ENCODE measurements around the gene MYO16. TPM values are rescaled to one million over a fixed set of nuclear protein-coding genes. Genes with fewer than 3 reads are reported as not detected.
A peak's percentile ranks its signal among the peaks of the same experiment; 100 is the strongest.

Gene MYO16
- total RNA-seq, 1 experiment from 2014 or later, result 0.36 TPM

DNA sequence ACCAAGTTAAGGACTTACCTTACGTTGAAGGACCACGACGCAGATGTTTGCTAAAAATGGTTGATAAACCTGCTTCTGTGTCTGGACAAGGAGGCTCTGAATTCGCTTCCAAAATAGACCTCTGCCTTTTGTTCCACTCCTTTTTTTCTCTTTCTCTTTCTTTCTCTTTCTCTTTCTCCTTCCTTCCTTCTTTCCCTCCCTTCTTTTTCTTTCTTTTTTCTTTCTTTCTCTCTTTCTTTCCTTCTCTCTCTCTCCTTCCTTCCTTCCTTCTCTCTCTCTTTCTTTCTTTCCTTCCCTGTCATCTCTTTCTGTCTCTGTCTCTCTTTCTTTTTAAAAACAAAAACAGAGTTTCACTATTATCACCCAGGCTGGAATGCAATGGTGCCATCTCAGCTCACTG, 290.7 kb downstream of the MYO16 start:
- Histone ChIP-seq H3K9me3 (no peaks in the 10 kb centered on the region), H3K36me3 (no peaks in the 10 kb centered on the region), H3K27me3 (no peaks in the 10 kb centered on the region), H3K4me3 (no peak overlapping the region)
- DNase-seq, result no peak

DNA sequence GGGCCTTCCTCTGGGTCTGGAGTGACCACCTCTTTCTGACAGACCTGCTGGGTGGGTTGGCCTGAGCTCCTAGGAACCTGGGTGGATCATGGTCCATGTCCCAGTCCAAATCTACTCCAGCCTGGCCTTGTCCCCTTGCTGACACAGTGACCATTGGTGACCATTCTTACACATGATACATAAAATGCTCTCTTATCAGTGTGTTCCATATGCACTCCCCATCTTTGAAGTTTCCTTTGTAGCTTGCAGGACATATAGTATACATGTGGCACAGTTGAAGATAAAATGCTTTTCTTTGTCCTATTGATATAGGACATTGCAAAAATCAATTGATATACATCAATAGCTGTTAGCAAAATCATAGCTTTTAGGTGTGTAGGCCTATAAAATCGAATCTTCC, 291.8 kb downstream of the MYO16 start:
- H3K9me3 ChIP-seq, result no peaks in the 10 kb centered on the region
- no peak for DNase-seq

GRCh38 chr13:108922108-108922507, 292.7 kb downstream of the MYO16 start:
- no peak for DNase-seq
- Histone ChIP-seq H3K36me3 (no peaks in the 10 kb centered on the region), H3K27me3 (no peaks in the 10 kb centered on the region), H3K9me3 (no peaks in the 10 kb centered on the region), H3K4me3 (no peak overlapping the region)

More for the DNA sequence above, 291.8 kb downstream of the MYO16 start:
- Histone ChIP-seq H3K27me3 (no peaks in the 10 kb centered on the region), H3K4me3 (no peak overlapping the region), H3K36me3 (no peaks in the 10 kb centered on the region)

GRCh38 chr13:108923386-108924047, 294.1 kb downstream of the MYO16 start:
- no peak for DNase-seq
- no peak overlapping the region for H3K4me3 ChIP-seq
- H3K9me3 ChIP-seq, result no peaks in the 10 kb centered on the region

GRCh38 chr13:108924134-108924533, 294.7 kb downstream of the MYO16 start:
- H3K27me3 ChIP-seq, result no peaks in the 10 kb centered on the region
- no peaks in the 10 kb centered on the region for H3K9me3 ChIP-seq
- peak; percentile 45 for DNase-seq
- no peak overlapping the region for H3K4me3 ChIP-seq
- no peaks in the 10 kb centered on the region for H3K36me3 ChIP-seq

More at GRCh38 chr13:108923386-108924047, 294.1 kb downstream of the MYO16 start:
- Histone ChIP-seq H3K27me3 (no peaks in the 10 kb centered on the region), H3K36me3 (no peaks in the 10 kb centered on the region)

DNA sequence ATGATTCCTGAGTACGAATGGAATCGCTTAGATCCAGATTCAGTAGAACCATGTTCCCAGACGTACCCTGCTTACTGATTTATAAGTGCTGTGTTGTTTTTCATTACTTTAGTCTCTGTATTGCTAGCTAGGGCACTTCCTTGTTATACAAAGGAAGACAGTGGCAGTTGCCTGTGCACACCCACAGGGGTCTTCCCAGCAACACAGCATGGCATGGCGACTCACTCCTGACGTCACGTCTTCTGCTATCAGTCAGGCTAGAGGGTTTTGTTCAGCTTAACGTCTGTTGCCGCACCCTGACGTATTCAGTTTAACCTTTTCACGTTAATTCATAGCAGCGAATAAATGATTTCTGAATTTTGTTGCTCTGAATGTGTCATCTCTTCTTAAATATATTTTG, 295.1 kb downstream of the MYO16 start:
- no peaks in the 10 kb centered on the region for H3K36me3 ChIP-seq
- peak; percentile 8 for DNase-seq
- no peak overlapping the region for H3K4me3 ChIP-seq
- H3K9me3 ChIP-seq, result no peaks in the 10 kb centered on the region
- no peaks in the 10 kb centered on the region for H3K27me3 ChIP-seq

GRCh38 chr13:108925070-108925469, 295.7 kb downstream of the MYO16 start:
- no peak for DNase-seq
- Histone ChIP-seq H3K9me3 (no peaks in the 10 kb centered on the region), H3K27me3 (no peaks in the 10 kb centered on the region), H3K36me3 (no peaks in the 10 kb centered on the region), H3K4me3 (no peak overlapping the region)

- Histone ChIP-seq H3K9me3 (no peaks in the 10 kb centered on the region), H3K27me3 (no peaks in the 10 kb centered on the region), H3K36me3 (no peaks in the 10 kb centered on the region), H3K4me3 (no peak overlapping the region)
- no peak for DNase-seq
These were observed 297.5 kb downstream of the MYO16 start for GRCh38 chr13:108926862-108927261.

DNA sequence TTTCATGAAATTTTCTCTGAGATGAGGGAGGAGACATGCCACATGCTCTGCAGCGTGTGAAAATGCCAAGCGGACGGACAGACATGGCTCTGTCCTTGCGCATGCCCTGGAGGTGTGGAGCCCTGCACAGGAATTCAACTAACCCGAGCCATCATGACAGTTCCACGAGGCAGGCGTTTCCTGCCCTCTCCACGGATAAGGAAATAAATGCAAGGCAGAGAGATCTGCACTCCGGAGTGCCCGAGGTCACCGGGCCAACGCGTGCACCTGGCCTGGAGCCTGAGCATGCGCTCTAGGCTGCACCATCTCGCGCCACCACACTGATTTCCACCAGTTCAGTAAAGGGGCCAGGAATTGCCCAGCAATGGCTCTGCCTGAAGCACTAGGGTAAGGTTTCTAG, 298.2 kb downstream of the MYO16 start:
- H3K4me3 ChIP-seq, result no peak overlapping the region
- H3K36me3 ChIP-seq, result no peaks in the 10 kb centered on the region
- no peaks in the 10 kb centered on the region for H3K9me3 ChIP-seq
- no peaks in the 10 kb centered on the region for H3K27me3 ChIP-seq
- DNase-seq, result no peak

- Histone ChIP-seq H3K36me3 (no peaks in the 10 kb centered on the region), H3K27me3 (no peaks in the 10 kb centered on the region), H3K9me3 (no peaks in the 10 kb centered on the region), H3K4me3 (no peak overlapping the region)
- DNase-seq, result peak; percentile 64
These were observed 300.3 kb downstream of the MYO16 start for GRCh38 chr13:108929532-108930206.

GRCh38 chr13:108932196-108932595, 302.8 kb downstream of the MYO16 start:
- Histone ChIP-seq H3K9me3 (no peaks in the 10 kb centered on the region), H3K4me3 (no peak overlapping the region), H3K36me3 (no peaks in the 10 kb centered on the region), H3K27me3 (no peaks in the 10 kb centered on the region)
- DNase-seq, result no peak

DNA sequence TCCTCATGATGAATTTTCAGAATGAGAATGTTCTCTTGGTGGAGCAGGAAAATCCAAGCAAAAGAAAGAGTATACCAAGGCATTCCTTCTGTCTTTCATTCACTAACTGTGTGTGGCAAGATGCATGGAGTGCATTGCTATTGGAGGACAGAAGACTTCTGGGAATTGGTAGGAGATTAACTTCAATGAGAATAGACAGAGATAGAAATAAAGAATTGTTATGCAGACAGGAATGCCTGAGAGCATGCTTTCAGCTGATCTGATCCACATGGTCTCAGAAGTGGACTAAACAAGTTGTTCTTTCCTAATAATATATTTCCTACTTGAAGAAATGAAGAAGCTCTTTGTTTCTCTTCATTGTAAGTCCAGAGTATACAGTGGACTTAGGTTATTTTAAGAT, 303.6 kb downstream of the MYO16 start:
- no peaks in the 10 kb centered on the region for H3K9me3 ChIP-seq
- no peaks in the 10 kb centered on the region for H3K27me3 ChIP-seq
- no peak for DNase-seq

DNA sequence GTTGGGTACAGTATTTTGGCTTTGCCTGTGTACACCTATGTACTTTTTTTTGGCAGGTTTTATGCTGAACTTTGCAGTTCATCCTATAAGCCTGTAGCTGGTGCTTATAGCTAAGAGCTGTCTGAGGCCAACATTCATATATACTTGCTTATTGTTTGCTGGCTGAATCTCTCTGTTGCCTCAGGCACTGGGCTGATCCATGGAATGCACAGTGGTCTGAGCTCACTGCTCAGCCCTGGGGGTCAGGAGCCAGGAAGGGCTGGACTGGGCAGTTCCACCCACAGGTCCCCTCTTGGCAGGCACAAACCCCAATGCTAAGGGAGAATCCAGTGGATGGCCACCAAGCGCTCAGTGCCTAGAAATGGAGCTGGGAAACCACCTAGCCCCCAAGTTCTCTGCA, 308.7 kb downstream of the MYO16 start:
- Histone ChIP-seq H3K27me3 (no peaks in the 10 kb centered on the region), H3K36me3 (no peaks in the 10 kb centered on the region), H3K4me3 (no peak overlapping the region), H3K9me3 (no peaks in the 10 kb centered on the region)
- DNase-seq, result no peak

More for the DNA sequence above, 303.6 kb downstream of the MYO16 start:
- Histone ChIP-seq H3K4me3 (no peak overlapping the region), H3K36me3 (no peaks in the 10 kb centered on the region)

- no peak for DNase-seq
- Histone ChIP-seq H3K36me3 (no peaks in the 10 kb centered on the region), H3K27me3 (no peaks in the 10 kb centered on the region), H3K9me3 (no peaks in the 10 kb centered on the region), H3K4me3 (no peak overlapping the region)
These were observed 310.7 kb downstream of the MYO16 start for GRCh38 chr13:108940121-108940520.

DNA sequence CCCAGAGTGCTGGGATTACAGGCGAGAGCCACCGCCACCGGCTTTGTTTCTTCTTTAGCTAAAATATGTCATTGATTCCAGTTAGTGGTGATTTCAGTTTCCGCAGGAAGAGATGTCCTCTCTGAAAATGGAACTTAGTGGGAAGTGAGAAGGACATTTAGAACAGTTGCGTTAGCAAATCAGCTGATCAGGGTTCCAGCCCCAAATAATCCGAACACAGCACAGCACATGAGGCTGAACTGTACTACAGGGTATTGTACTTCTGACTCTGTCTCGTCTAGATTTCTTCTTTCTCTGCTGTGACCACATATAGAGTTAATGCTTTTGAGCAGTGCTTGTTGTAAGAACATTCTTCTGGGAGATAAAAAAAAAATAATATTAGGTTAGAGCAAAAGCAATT, 314.4 kb downstream of the MYO16 start:
- Histone ChIP-seq H3K4me3 (no peak overlapping the region), H3K9me3 (no peaks in the 10 kb centered on the region), H3K36me3 (no peaks in the 10 kb centered on the region), H3K27me3 (no peaks in the 10 kb centered on the region)
- DNase-seq, result no peak

- no peaks in the 10 kb centered on the region for H3K27me3 ChIP-seq
- no peak for DNase-seq
These were observed 315.3 kb downstream of the MYO16 start for GRCh38 chr13:108944760-108945159.

GRCh38 chr13:108947551-108948030, 318.2 kb downstream of the MYO16 start:
- Histone ChIP-seq H3K9me3 (no peaks in the 10 kb centered on the region), H3K4me3 (no peak overlapping the region), H3K27me3 (no peaks in the 10 kb centered on the region), H3K36me3 (no peaks in the 10 kb centered on the region)
- peak; percentile 49 for DNase-seq

More at GRCh38 chr13:108944760-108945159, 315.3 kb downstream of the MYO16 start:
- H3K4me3 ChIP-seq, result no peak overlapping the region
- no peaks in the 10 kb centered on the region for H3K9me3 ChIP-seq
- no peaks in the 10 kb centered on the region for H3K36me3 ChIP-seq

DNA sequence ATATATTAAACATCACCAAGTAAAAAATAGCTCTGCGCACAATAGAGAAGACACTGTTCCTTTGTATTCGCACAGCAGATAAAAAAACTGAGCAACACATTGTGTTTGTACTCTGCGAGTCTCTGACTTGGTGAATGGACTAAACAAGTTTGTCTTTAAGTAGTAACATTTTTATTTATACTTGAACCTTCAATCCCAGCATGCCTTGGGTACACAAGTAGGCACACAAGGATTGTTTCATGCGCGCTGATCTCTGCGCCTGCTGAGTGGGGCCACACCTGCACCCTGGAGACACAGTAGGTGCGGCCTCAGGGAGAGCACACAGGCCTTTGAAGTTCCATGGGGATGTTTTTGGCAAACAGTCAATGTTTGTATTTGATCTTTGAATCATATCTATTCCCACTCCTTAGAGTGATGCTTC, 318.9 kb downstream of the MYO16 start:
- Histone ChIP-seq H3K9me3 (no peaks in the 10 kb centered on the region), H3K27me3 (no peaks in the 10 kb centered on the region), H3K36me3 (no peaks in the 10 kb centered on the region), H3K4me3 (no peak overlapping the region)
- no peak for DNase-seq
